ENCODE results near the gene TMEM167B.
"Not testable (repeated sequence)": the region's sequence is repeated elsewhere in the genome, so short reads cannot be mapped to it uniquely, and the experiment has no call there.

Gene TMEM167B

DNA sequence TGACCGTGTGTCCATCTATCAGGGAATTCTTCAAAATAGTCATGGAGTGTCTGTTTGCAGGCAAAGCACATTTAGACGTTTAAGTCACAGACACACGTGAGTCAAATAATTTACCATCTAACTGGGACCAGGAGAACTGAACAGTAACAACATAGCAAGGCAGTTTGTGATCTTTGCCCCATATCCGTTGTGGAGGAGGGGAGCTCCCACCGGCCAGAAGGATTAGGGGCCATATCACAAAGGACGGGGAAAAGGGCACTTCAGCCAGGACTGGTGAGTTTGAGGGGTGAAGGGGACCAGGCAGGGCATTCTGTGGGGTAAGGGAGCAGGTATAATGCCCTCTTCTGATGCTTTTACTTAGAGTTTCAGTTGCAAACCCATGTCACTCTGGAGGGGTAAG, 46.2 kb downstream of the TMEM167B start:
- no peak overlapping the region for H3K4me3 ChIP-seq (replicated peaks; ENCODE audit: low read depth, low read length)
- TF ChIP-seq, protein P1, sequence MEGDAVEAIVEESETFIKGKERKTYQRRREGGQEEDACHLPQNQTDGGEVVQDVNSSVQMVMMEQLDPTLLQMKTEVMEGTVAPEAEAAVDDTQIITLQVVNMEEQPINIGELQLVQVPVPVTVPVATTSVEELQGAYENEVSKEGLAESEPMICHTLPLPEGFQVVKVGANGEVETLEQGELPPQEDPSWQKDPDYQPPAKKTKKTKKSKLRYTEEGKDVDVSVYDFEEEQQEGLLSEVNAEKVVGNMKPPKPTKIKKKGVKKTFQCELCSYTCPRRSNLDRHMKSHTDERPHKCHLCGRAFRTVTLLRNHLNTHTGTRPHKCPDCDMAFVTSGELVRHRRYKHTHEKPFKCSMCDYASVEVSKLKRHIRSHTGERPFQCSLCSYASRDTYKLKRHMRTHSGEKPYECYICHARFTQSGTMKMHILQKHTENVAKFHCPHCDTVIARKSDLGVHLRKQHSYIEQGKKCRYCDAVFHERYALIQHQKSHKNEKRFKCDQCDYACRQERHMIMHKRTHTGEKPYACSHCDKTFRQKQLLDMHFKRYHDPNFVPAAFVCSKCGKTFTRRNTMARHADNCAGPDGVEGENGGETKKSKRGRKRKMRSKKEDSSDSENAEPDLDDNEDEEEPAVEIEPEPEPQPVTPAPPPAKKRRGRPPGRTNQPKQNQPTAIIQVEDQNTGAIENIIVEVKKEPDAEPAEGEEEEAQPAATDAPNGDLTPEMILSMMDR (IDR thresholded peaks at IDR 0.05; ENCODE audit: low read length, missing control alignments) = no peak
- no peak for DNase-seq (ENCODE audit: low read depth)

DNA sequence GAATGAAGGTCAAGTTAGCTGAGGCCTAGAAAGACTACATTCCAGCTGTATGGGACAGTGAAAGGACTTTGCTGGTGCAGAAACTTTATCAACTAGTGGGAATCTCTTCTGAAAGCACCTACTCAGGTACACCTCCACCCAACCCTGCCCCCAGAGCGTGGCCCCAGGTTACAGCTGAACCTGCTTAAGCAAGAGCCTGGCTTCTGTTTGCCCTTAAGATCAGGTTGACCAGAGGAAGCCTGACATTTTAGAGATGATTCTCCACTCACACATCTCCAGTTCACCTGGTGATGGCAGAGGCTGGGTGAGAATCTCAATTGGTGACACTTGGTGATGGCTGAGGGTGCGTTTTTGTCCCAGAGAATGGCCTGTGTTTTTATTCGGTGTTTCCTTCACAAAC, 47.4 kb downstream of the TMEM167B start:
- no peak for DNase-seq (ENCODE audit: low read depth)
- no peak overlapping the region for H3K4me3 ChIP-seq (replicated peaks; ENCODE audit: low read depth, low read length)
- TF ChIP-seq, protein P1 (IDR thresholded peaks at IDR 0.05; ENCODE audit: low read length, missing control alignments) = no peak

DNA sequence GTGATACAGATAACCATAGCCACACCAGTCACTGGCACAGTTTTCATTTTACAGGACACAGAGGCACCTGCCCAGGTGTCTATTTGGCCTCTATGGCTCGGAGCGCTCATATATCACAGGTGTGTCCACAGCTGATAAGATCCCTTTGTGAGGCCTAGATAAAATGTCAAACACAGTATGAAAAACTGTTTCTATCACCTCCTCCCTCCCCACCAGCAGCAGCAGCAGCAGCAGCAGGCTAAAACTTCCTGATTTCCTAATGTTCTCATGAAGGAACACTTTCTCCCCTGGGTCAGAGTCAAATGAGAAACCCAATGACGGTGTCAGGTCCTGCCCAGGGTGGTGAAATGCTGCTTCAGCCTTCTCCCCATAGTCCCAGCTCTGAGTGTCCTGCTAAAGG, 47.8 kb downstream of the TMEM167B start:
- TF ChIP-seq, protein P1 (IDR thresholded peaks at IDR 0.05; ENCODE audit: low read length, missing control alignments) = no peak
- no peak for DNase-seq (ENCODE audit: low read depth)
- no peak overlapping the region for H3K4me3 ChIP-seq (replicated peaks; ENCODE audit: low read depth, low read length)

DNA sequence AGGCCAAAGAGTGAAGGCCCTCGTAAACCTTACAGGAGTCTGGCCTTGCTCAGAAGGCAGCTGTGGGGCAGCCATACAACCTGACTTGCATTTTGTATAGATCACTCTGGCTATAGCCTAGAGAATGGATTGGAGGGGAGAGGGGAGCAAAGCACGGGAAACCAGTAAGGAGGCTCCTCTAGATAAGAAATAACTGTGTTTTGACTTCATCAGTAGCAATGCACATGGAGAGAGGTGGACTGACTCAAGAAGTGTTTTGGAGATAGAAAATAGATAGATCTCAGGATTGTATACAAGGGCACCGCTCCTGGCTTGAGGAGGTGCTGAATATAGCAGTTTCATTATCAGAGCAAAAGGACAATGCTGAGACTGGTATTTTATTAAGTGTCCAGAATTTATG, 49.8 kb downstream of the TMEM167B start:
- TF ChIP-seq, protein P1 (IDR thresholded peaks at IDR 0.05; ENCODE audit: low read length, missing control alignments) = no peak
- no peak overlapping the region for H3K4me3 ChIP-seq (replicated peaks; ENCODE audit: low read depth, low read length)
- DNase-seq (ENCODE audit: low read depth) = no peak

DNA sequence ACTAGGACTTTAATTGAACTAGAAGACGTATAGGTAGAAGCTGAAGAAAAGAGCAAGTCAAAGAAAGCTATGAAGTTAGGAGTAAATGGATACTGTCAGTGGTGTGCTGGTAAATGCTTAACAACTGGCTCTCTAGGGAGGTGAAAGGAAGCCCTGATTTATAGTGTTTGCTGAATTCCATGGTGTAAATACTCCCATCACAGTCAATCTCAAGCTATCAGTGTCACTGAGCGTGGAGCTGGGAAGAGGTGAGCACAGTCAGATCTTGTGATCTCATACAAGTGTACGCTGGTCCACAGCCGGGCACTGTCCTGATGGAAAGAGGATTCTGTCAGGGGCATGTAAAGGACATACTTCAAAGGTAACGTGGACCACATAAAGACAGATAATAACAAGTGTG, 51.7 kb downstream of the TMEM167B start:
- DNase-seq (ENCODE audit: low read depth) = no peak
- TF ChIP-seq, protein P1 (IDR thresholded peaks at IDR 0.05; ENCODE audit: low read length, missing control alignments) = no peak
- H3K4me3 ChIP-seq (replicated peaks; ENCODE audit: low read depth, low read length) = no peak overlapping the region

DNA sequence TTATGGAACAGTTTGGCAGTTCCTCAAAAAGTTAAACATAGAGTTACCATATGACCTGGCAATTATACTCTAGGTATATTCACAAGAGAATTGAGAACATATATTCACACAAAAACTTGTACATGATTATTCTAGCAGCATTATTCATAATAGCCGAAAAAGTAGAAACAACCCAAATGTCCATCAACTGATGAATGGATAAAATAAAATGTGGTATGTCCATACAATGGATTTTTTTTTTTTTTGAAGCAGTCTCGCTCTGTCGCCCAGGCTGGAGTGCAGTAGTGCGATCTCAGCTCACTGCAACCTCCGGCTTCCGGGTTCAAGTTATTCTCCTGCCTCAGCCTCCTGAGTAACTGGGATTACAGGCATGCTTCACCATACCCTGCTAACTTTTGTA, 52.2 kb downstream of the TMEM167B start:
- H3K4me3 ChIP-seq (replicated peaks; ENCODE audit: low read depth, low read length); DNase-seq (ENCODE audit: low read depth): not testable (repeated sequence)

Data from fibroblast of pulmonary artery (primary cell).